Measurements from ENCODE around the gene TOMM20. TPM values are rescaled to one million over a fixed set of nuclear protein-coding genes. Genes with fewer than 3 reads are reported as not detected.
A peak's percentile ranks its signal among the peaks of the same experiment; 100 is the strongest.

Gene TOMM20
- total RNA-seq, 1 donor from 2014 or later, result 150 TPM

DNA sequence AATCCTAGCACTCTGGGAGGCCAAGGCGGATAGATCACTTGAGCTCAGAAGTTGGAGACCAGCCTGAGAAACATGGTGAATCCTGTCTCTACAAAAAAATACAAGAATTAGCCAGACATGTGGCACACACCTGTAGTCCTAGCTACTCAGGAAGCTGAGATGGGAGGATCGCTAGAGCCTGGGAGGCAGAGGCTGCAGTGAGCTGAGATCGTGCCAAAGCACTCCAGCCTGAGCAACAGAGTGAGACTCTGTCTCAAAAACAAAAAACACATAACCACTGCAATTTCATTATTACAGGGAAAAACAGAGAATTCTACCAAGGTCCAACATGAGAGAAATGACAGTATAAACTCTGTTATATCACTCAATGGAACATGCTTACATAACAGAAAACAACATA, 4.4 kb upstream of the TOMM20 start:
- no peaks in the 10 kb centered on the region for H3K9me3 Mint-ChIP-seq
- no peak overlapping the region for H3K27ac Mint-ChIP-seq (ENCODE audit: unreplicated experiment)
- H3K36me3 Mint-ChIP-seq (ENCODE audit: low read depth), result peaks cover 19% of the 10 kb centered on the region
- H3K4me3 Mint-ChIP-seq, result no peak overlapping the region
- H3K27me3 Mint-ChIP-seq (ENCODE audit: low read depth), result no peaks in the 10 kb centered on the region
- DNase-seq (ENCODE audit: low read depth, low spot score), result no peak
- TF ChIP-seq, protein P1, sequence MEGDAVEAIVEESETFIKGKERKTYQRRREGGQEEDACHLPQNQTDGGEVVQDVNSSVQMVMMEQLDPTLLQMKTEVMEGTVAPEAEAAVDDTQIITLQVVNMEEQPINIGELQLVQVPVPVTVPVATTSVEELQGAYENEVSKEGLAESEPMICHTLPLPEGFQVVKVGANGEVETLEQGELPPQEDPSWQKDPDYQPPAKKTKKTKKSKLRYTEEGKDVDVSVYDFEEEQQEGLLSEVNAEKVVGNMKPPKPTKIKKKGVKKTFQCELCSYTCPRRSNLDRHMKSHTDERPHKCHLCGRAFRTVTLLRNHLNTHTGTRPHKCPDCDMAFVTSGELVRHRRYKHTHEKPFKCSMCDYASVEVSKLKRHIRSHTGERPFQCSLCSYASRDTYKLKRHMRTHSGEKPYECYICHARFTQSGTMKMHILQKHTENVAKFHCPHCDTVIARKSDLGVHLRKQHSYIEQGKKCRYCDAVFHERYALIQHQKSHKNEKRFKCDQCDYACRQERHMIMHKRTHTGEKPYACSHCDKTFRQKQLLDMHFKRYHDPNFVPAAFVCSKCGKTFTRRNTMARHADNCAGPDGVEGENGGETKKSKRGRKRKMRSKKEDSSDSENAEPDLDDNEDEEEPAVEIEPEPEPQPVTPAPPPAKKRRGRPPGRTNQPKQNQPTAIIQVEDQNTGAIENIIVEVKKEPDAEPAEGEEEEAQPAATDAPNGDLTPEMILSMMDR (conservative IDR thresholded peaks at IDR 0.05), result no peak
- H3K4me1 Mint-ChIP-seq, result peaks cover 12% of the 10 kb centered on the region

DNA sequence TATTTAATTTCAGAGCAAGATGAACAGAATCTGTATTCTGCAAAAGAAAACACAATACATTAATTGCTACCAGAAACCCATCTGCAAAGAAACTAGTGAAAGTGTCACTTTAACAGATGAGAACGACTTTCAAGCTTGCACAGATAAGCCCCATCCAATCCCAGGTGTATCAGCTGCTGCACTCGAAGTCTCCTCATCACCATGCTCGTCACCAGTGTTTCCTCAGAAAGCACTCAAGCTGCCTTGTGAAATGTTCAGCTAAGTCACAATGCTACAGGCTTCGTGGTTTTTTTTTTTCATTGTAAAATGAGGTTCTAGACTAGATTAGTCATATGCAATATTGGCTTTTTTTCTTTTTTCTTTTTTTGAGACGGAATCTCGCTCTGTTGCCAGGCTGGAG, 3.3 kb upstream of the TOMM20 start:
- Mint-ChIP-seq H3K4me1 (peaks cover 22% of the 10 kb centered on the region), H3K4me3 (peak overlapping the region; percentile 44), H3K36me3 (ENCODE audit: low read depth) (peaks cover 21% of the 10 kb centered on the region), H3K9me3 (no peaks in the 10 kb centered on the region), H3K27me3 (ENCODE audit: low read depth) (no peaks in the 10 kb centered on the region), H3K27ac (ENCODE audit: unreplicated experiment) (no peak overlapping the region)
- TF ChIP-seq, protein P1 (conservative IDR thresholded peaks at IDR 0.05), result no peak
- DNase-seq (ENCODE audit: low read depth, low spot score), result no peak

DNA sequence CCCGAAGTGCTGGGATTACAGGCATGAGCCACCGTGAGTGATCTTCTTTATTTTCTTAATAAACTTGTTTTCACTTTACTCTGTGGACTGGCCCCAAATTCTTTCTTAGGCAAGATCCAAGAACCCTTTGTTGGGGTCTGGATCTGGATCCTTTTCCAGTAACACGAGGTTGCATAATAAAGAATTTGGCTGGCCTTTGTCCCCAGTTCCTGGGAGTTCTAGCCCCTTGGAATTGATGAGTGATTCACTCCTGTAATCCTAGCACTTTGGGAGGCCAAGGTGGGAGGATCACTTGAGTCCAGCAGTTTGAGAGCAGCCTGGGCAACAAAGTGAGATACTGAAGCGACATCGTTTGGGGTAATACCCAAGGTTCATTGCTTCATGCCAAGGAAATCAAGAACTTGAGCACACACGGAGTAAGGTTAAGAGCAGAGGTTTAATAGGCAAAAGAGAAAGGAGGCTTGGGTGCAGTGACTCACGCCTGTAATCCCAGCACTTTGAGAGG, 2.2 kb upstream of the TOMM20 start:
- TF ChIP-seq, protein P1 (conservative IDR thresholded peaks at IDR 0.05), result no peak
- no peak overlapping the region for H3K27ac Mint-ChIP-seq (ENCODE audit: unreplicated experiment)
- H3K9me3 Mint-ChIP-seq, result no peaks in the 10 kb centered on the region
- peaks cover 20% of the 10 kb centered on the region for H3K36me3 Mint-ChIP-seq (ENCODE audit: low read depth)
- H3K4me3 Mint-ChIP-seq, result peak overlapping the region; percentile 23
- no peaks in the 10 kb centered on the region for H3K27me3 Mint-ChIP-seq (ENCODE audit: low read depth)
- H3K4me1 Mint-ChIP-seq, result peaks cover 29% of the 10 kb centered on the region
- DNase-seq (ENCODE audit: low read depth, low spot score), result no peak

DNA sequence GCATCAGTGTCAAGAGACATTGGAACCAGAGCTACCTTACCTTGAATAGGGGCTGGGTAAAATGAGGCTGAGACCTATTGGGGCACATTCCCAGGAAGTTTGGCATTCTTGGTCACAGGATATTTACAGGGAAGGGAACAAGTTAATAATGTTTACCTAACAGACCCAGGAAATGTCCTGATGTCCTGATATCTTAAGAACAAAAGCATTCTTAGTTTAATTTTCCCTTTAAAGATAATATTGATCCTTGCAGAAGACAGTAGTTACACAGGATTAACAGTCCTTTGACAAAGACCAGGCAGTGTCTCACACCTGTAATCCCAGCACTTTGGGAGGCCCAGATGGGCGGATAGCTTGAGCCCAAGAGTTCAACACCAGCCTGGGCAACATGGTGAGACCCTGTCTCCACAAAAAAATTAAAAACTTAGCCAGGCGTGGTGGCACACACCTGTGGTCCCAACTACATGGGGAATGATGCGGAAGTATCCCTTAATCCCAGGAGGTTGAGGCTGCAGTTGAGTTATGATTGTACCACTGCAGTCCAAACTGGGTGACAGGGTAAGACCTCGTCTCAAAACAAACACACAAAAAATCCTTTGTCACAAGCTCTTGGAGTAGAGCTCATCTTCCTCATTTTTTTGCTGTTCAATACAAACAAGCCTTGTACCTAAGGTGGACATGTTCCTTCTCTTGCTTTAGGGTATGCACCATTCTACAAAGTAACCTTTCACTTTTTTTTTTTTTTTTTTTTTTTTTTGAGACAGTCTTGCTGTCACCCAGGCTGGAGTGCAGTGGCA, 1.3 kb upstream of the TOMM20 start:
- H3K4me3 Mint-ChIP-seq, result peak overlapping the region; percentile 99
- no peak for DNase-seq (ENCODE audit: low read depth, low spot score)
- TF ChIP-seq, protein P1 (conservative IDR thresholded peaks at IDR 0.05), result no peak
- H3K36me3 Mint-ChIP-seq (ENCODE audit: low read depth), result peaks cover 20% of the 10 kb centered on the region
- no peaks in the 10 kb centered on the region for H3K27me3 Mint-ChIP-seq (ENCODE audit: low read depth)
- peaks cover 29% of the 10 kb centered on the region for H3K4me1 Mint-ChIP-seq
- no peak overlapping the region for H3K27ac Mint-ChIP-seq (ENCODE audit: unreplicated experiment)
- no peaks in the 10 kb centered on the region for H3K9me3 Mint-ChIP-seq

DNA sequence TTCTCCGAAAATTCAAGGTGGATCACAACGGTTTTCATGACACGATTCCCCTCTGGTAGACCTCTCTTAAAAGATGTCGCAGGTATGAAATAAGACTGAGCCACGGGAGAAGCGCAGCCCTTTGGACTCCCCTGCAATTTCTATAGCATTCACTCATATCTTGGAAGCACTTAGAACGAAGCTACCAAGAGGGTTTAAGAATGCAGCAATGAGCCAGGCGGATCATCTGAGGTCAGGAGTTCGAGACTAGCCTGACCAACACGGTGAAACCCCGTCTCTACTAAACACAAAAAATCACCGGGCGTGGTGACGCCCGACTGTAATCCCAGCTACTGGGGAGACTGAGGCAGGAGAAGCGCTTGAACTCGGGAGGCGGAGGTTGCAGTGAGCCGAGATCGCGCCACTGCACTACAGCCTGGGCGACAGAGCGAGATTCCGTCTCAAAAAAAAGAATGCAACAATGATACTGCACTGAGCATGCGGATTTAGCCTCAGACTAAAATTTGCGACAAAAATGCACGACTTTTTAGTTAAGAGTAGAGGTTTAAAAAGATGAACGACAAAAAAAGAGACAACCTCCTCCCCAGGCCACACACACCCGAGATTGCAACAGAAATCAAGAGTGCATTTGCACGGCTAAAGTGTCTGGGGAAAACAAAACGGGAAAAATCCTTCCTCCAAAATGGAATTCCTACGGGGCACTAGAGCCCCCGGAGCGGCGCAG, 743 bp downstream of the TOMM20 start:
- peaks cover 25% of the 10 kb centered on the region for H3K36me3 Mint-ChIP-seq (ENCODE audit: low read depth)
- H3K27ac Mint-ChIP-seq (ENCODE audit: unreplicated experiment), result peak overlapping the region; percentile 99
- no peaks in the 10 kb centered on the region for H3K9me3 Mint-ChIP-seq
- no peaks in the 10 kb centered on the region for H3K27me3 Mint-ChIP-seq (ENCODE audit: low read depth)
- TF ChIP-seq, protein P1 (conservative IDR thresholded peaks at IDR 0.05), result no peak
- H3K4me3 Mint-ChIP-seq, result peak overlapping the region; percentile 99
- H3K4me1 Mint-ChIP-seq, result peaks cover 38% of the 10 kb centered on the region
- DNase-seq (ENCODE audit: low read depth, low spot score), result no peak
